ENCODE measurements around the gene DDC.

DDC gene

GRCh38 chr7:50409856-50410745 is 155.1 kb downstream of the DDC start:
- peak; percentile 70 for DNase-seq

Data from activated CD8-positive, alpha-beta memory T cell treated with anti-CD3 and anti-CD28 coated beads for 24 hours (primary cell).